ENCODE results near the gene MT3.
A peak's percentile ranks its signal among the peaks of the same experiment; 100 is the strongest.
"Not testable (repeated sequence)": the region's sequence is repeated elsewhere in the genome, so short reads cannot be mapped to it uniquely, and the experiment has no call there.

MT3 gene

GRCh38 chr16:56580391-56581048 lies 8.8 kb upstream of the MT3 start:
- DNase-seq: no peak

- DNase-seq: not testable (repeated sequence)
Measured at GRCh38 chr16:56582911-56583310, 6.4 kb upstream of the MT3 start.

GRCh38 chr16:56583351-56584168 lies 5.8 kb upstream of the MT3 start:
- DNase-seq: no peak

GRCh38 chr16:56584276-56584675 lies 5.1 kb upstream of the MT3 start:
- DNase-seq: no peak

GRCh38 chr16:56588781-56589140 lies 567 bp upstream of the MT3 start:
- DNase-seq: no peak

GRCh38 chr16:56591377-56592060 lies 2.2 kb downstream of the MT3 start:
- DNase-seq: no peak

GRCh38 chr16:56593573-56594291 lies 4.4 kb downstream of the MT3 start:
- no peak for DNase-seq

GRCh38 chr16:56594292-56594619 lies 4.9 kb downstream of the MT3 start:
- no peak for DNase-seq

GRCh38 chr16:56600398-56600999 lies 11.2 kb downstream of the MT3 start:
- no peak for DNase-seq

GRCh38 chr16:56601325-56601724 lies 12.0 kb downstream of the MT3 start:
- no peak for DNase-seq

- DNase-seq: no peak
Measured at GRCh38 chr16:56603589-56603988, 14.3 kb downstream of the MT3 start.

- DNase-seq: no peak
Measured at GRCh38 chr16:56604966-56605365, 15.6 kb downstream of the MT3 start.

GRCh38 chr16:56605475-56605874 lies 16.1 kb downstream of the MT3 start:
- DNase-seq: no peak

- no peak for DNase-seq
Measured at GRCh38 chr16:56606071-56606475, 16.7 kb downstream of the MT3 start.

GRCh38 chr16:56606476-56607108 lies 17.3 kb downstream of the MT3 start:
- no peak for DNase-seq

- no peak for DNase-seq
Measured at GRCh38 chr16:56607109-56607618, 17.8 kb downstream of the MT3 start.

- DNase-seq: no peak
Measured at GRCh38 chr16:56607675-56608042, 18.3 kb downstream of the MT3 start.

- peak; percentile 82 for DNase-seq
Measured at GRCh38 chr16:56608043-56608875, 18.9 kb downstream of the MT3 start, which contains the start of gene MT2A. MT2A (plus strand) TSS chr16:56608584; CDS start chr16:56608656, 72 bp downstream.

GRCh38 chr16:56608876-56609462 lies 19.6 kb downstream of the MT3 start:
- no peak for DNase-seq

- peak; percentile 31 for DNase-seq
Measured at GRCh38 chr16:56609463-56609921, 20.2 kb downstream of the MT3 start.

Data from DMS79 treated with DMSO at 0.1 percent for 48 hours (cell line).